ENCODE data around the gene ZBTB20.

- TF ChIP-seq ZFP30 (CRISPR knock-in tag; IDR thresholded peaks at IDR 0.05): no peak
- TF ChIP-seq ZNF70 (CRISPR knock-in tag; IDR thresholded peaks at IDR 0.05): no peak
- no peak for TF ChIP-seq SNAI2 (CRISPR knock-in tag; IDR thresholded peaks at IDR 0.05)
- TF ChIP-seq ARNTL (CRISPR knock-in tag; IDR thresholded peaks at IDR 0.05; ENCODE audit: borderline replicate concordance, low read depth): no peak
These were observed 26.5 kb downstream of the ZBTB20 start for GRCh38 chr3:115120597-115120996.

Data from SK-N-SH treated with all-trans-retinoic acid at 6 μM for 48 hours (cell line).